GM23338 (cell line): ENCODE measurements around the gene CMSS1.

Source experiments
- CTCF ChIP-seq, 2 experiments: fragments of 200-600 bp in 1 of 2; sonication (generic) in 1 of 2; conservative IDR thresholded peaks; 2 replicates each; pipeline versions ENCODE4 v1.5.1 to v1.6.1; 2016 to 2017; ENCODE audit warnings: antibody characterized with exemption in 2 of 2, low read depth in 2 of 2, mild to moderate bottlenecking in 2 of 2, moderate library complexity in 1 of 2
- EZH2 ChIP-seq: fragments of 200-600 bp; sonication (generic); IDR thresholded peaks from one replicate; pipeline ENCODE4 v1.8.0; 2017; ENCODE audit warnings: antibody characterized with exemption, mild to moderate bottlenecking, low read depth; ENCODE audit not compliant: unreplicated experiment

GRCh38 chr3:99900248-99900647, 82.6 kb downstream of the CMSS1 start:
- TF ChIP-seq CTCF (conservative IDR thresholded peaks at IDR 0.05; ENCODE audit: low read depth in 2 of 2) (no peak), EZH2 (no peak)
